GM19043 (cell line): ENCODE measurements around the gene KCNIP4.

Experiments used
- ATAC-seq: cut with Tn5 transposase; IDR thresholded peaks from one replicate; pipeline ENCODE4 v1.9.1; 2021; ENCODE audit warnings: low read depth; ENCODE audit not compliant: unreplicated experiment

The KCNIP4 gene

DNA sequence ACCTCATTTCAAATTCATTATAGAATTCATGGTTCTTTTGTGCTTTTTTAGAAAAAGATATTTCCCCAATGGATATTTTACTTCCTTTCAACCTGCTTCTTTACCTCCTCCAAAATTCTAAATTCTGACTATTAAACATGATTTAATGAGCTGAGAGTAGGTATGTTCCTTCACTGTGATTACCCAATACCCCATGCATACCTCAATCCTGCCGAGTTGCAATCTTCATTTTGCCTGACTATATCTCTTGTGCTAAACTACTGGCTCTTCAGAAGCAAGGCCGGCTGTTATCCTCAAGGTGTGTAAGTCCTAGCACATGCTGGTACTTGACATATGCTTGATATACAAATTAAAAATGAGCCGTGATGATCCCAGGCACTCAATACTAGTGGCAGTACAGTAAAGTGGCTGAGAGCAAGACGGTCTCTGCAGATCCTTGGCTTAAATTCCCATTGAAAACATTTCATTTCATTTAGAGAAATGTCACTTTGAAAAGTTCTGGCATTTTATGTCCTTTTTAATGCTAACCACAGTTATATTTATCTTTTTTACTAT, 320.4 kb downstream of the KCNIP4 start:
- ATAC-seq = no peak

DNA sequence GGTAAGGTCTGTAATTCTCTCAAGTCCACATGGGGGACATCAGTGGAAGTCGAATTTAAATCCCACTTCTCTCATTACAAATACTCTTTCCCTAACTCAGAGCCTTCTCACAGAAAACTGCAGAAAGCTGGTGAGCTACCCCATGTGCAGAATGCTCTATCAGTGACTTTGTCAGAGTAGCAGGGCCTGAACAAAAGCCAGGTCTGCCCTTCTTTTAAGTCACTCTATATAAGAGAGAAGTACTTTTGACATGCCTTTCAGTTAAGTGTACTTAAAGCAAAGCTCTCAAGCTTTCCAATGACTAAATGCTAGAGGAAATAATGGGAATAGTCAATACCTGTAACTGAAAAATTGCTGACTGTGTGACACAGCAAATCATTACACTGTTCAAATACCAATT, 323.1 kb downstream of the KCNIP4 start:
- ATAC-seq = no peak

DNA sequence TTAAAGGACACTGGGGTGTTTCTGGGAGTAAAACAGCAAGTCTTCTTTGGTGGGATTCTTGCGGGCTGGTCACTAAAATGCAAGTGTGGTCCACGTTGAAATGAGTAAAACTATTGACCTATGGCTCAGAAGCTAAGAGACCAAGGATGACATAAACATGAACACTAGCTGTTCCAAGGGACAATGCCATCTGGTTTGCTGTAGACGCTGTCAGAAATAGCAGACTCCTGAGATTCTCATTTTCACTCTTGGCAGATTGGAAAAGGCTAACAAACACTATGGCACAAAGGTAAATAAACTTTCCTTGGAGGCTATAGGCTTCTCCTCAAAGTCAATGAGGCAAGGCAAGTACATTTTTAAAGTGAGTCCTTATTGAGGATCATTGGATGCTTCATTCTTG, 343.6 kb downstream of the KCNIP4 start:
- ATAC-seq = no peak

DNA sequence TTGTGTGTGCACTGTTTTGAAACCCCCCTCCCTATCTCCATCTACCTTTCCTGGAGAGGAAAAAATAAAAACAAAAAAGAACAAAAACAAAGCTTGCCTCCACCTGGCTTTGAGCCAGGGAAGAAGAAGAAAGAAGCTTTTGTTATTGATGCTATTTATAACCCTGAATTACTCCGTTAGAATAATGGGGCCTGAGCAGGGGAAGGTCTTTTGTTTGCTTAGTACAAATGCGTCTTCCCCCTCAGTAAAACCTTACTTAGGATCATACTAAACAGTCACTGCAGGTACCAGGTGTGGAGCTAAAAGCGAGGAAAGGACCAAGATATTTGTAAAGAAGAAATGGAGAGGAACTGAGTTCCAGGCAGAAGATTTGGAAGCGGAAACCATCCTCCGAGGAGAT, 352.1 kb downstream of the KCNIP4 start:
- no peak for ATAC-seq

DNA sequence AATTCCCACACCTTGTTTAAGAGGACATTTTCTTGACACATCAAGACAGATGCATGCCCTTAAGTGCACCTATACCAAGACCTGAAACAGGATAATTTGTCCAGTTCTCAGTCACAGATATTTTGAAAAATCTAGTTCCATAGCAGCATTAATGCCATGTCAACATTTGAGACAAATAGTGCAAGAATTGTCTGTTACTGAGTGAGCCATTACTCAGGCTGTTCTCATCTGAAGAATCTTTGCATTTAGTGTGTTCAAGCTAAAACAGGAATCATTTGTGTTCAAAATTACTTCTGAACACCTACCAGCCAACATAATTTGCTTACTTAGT, 354.9 kb downstream of the KCNIP4 start:
- ATAC-seq = no peak

DNA sequence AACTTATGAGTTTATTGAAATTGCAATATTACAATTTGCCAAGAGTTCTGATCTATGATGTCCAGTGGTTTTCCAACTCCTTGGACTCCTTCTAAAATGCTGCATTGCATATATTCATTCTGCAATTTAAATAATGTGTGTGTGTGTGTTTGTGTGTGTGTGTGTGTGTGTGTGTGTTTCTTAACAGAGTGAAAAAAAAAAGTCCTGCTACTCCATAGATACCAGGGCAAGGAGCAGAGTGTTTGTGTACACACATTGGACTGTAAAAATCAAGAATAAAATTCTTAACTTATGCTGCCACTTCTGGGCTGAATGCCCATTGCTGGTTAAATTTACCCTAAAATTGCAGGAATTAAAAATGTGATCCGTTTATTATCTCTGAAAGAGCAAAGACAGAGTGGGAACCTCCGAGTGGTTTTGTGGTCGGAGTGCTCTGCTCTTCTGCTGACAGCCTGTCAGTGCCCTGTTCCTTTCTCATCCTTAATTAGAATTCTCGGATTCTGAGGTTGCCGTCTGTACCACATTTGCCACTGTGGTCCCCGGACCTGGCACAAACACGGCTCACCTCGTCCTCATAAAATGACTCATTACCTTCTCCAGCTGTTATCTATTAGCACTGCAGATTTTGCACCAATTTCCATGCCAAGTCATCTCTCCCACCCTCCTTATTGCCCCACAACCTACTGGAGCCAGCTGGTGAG, 355.5 kb downstream of the KCNIP4 start:
- no peak for ATAC-seq

DNA sequence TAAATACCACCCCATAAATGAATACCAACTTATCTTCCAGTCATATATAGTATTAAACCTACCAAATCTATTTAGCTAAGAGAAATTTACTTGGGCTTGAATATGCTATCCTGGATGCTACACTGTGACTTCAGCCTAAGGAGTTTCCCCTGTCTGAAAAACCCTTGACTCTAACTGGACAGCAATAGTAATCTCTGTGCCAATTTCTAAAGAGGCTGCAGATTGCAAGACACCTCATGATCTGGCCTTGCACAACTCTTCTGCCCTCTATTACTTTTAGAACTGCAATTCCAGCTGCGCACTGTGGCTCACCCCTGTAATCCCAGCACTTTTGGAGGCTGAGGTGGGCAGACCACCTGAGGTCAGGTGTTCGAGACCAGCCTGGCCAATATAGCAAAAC, 371.5 kb downstream of the KCNIP4 start:
- no peak for ATAC-seq

DNA sequence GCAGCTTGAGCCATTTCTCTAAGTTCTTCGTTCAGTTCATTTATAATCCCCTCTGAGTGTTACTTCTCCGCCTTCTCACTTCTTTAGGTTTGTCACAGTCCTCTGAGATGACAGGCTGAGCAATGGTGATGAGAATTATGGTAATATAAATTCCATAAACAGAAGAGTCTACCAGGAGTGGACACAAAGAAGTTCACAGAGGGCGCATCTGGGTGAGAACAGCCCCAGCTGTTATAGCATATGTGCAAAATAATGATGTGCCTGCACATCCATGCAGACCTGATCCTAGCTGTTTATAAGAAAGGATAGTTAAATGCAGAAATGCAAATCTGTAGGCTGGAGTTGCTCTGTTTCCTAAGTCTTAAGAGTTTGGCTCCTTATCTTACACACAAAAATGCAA, 377.5 kb downstream of the KCNIP4 start:
- ATAC-seq = no peak

DNA sequence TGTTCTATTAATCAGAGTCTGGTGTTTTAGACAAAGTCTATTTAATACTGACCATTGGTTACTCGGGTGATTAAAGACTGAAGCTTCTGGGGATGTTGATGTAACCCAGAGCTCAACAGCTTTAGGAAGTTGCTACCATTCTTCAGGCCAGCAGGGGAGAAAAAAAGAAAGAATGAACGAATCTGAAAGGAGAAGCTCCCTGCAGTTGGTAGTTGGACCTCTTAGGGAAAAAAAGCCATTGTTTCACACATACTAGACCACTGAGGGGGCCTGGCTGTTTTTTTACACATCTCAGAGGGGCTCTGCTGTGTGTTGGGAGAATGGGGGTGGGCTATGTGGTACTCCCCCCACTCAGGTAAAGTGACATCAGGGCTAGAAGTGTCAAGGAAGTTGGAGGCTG, 378.9 kb downstream of the KCNIP4 start:
- ATAC-seq = no peak

DNA sequence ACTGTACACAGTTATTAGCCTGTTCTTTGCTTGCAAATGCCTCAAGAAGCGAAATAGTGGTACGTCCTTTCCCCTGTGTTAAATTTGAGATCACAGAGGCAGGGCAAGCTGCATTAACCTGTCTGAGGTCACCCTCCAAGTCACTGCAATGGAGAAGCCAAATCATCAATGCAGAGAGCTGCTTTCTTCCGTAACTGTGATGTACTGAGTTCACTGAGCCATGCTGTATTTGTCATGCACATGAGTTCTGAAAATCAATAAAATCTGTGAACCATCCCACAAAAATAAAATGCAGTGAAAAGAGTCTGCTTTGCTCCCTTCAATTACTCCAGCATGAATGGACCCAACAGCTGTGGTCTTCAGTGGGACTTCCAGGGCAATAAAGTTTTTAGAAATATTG, 393.5 kb downstream of the KCNIP4 start:
- no peak for ATAC-seq

DNA sequence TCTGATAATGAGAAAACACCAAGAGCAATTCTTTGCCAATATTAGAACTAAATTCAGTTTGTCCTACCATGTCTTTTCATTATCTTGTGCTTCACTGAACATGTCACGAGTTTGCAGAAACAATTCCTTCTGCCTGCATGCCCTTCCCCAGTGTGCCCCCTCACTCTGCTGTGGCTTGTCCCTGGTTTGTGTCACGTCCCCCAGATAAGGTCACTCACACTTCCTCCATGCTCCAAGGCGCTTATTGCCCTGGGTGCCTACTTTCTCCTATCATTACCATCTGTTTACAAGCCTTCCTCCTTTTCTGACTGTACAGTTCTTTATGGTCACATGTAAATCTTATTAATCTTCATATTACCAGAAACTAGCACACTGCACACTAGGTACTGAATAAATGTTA, 394.1 kb downstream of the KCNIP4 start:
- no peak for ATAC-seq

DNA sequence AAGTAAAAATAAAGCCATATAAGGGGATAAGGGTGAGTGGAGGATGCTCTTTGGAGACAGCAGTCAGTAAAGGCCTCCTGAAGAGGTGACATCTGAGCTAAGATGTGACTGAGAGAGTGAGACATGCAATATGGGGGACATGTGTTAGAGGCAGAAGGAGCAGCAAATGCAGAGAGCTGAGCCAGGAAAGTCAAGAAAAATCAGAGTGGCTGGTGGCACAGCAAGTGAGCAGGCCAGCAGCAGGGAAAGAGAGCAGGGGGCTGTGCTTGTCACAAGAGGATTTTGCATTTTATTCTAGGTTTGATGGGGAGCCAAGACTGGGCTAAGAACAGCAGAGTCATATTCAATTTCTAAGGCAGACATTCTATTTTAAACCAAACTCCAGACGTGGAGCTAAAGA, 394.5 kb downstream of the KCNIP4 start:
- ATAC-seq = no peak

DNA sequence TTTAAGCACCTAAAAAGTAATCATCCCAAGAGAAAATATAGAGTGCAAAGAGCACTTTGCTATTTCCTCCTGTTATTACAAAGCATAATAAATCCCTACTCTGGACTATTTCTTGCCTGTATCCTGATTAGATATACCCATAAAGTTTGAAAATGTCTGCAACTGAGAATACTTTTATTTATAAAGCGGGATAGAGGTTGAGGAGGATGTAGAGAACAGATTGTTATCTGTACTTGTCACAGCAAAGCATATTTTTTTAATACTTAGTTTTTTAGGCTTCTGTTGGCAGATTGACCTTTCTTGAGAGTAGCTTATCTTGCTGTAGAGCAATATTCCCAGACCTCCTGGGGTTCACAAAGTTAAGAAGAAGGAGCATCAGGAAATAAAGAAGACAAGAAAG, 396.1 kb downstream of the KCNIP4 start:
- no peak for ATAC-seq

DNA sequence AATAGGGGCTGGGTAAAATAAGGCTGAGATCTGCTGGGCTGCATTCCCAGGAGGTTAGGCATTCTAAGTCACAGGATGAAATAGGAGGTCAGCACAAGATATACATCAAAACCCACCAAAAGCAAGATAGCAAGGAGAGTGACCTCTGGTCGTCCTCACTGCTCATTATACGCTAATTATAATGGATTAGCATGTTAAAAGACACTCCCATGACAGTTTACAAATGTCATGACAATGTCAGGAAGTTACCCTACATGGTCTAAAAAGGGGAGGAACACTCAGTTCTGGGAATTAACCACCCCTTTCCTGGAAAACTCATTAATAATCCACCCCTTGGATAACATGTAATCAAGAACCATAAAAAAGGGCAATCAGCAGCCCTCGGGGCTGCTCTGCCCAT, 403.6 kb downstream of the KCNIP4 start:
- no peak for ATAC-seq

DNA sequence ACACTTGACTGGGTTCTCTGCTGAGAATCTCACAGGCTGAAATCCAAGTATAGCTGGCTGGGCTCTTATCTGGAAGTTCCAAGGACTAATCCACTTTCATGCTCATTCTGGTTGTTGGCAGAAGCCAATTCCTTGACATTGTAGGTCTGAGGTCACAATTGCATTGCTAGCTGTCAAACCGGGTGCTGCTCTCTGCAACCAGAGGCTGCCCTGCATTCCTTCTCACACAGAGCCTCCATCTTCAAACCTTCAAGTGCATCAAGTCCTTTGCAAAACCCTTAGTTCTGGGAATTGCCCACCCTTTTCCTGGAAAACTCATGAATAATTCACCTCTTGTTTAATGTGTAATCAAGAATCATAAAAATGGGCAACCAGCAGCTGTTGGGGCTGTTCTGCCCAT, 404.2 kb downstream of the KCNIP4 start:
- ATAC-seq = no peak

DNA sequence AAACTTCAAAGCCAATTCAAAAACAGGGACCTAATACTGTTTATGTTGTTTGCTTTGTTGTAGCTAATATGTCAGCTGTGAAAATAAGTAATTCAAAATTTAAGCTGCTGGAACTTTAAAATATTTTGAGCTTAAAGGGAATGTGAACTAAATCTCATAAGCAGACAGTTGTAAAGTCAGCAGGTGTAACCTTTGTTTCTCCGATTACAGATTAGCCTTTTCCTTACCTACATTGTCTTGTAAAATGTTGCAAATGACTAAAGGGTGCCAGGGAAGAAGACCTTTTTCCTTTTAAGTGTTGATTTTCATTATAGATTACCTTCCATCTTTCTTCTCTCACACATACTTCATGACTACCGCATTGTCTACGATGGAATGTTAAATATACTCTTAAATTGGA, 405.1 kb downstream of the KCNIP4 start:
- no peak for ATAC-seq

DNA sequence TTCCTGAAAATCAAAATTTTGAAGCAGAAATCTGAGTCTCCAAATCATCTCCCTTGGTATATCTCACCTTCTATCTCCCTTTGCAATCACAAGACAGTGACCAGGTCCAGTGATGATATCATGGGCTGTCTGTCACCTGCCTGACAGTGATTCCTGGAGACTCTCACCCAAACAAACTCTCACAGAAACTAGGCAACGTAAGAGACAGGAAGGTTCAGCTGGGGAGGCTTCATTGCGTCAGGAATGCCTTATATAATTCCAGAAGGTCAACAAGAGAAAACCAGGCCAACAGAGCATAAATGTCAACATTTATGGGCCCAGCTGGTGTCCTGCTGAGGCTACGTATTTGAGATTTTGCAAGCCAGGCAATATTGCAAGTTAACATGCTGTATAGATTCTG, 412.7 kb downstream of the KCNIP4 start:
- no peak for ATAC-seq

DNA sequence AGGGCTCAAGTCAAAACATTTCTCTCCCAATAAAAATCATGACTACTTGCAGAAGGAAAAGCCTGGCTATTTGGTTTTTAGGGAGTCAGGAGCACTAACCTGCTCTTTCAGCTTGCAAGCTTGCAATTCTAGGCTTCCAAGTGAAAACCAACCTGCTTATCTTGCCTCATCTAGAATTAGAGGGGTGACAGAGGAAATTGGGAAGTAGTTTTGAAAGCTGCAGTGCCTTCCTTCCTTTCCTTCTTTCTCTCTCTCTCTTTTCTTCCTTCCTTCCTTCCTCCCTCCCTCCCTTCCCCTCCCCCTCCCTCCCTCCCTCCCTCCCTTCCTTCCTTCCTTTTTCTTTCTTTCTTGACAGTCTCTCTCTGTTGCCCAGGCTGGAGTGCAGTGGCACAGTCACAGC, 417.5 kb downstream of the KCNIP4 start:
- no peak for ATAC-seq

DNA sequence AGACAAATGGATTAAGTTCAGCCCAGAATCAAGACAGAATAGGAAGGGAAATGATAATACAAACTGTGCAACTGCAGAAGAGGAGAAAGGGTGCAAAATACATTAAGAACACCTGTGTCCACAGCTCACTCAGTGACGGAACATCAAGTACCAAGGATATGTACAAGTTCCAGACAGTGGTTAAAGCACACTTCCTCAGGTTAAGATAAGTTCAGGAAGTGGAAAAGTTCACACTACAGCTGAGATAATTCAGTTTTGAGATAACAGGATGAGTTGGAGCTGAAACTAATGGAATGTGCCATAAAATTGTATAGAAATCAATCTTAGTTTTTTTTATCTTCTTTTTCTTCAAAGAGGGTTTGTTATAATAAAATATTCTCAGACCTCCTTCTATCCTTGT, 419.4 kb downstream of the KCNIP4 start:
- ATAC-seq = no peak

DNA sequence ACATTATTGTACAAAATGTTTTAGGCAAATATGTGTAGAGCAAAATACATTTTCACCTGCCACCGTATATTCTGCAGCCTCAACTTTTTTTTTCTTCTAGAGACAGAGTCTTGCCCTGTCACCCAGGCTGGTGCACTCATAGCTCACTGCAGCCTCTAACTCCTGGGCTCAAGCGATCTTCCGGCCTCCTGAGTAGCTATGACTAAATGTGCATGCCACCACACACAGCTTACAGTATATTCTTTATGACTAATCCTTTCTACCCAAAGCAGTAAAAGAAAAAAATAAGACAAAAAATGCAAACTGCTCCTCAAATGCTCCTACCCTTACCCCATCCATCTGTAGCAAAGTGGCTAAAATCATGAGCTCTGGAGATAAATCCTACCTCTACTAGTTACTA, 426.3 kb downstream of the KCNIP4 start:
- ATAC-seq = no peak

DNA sequence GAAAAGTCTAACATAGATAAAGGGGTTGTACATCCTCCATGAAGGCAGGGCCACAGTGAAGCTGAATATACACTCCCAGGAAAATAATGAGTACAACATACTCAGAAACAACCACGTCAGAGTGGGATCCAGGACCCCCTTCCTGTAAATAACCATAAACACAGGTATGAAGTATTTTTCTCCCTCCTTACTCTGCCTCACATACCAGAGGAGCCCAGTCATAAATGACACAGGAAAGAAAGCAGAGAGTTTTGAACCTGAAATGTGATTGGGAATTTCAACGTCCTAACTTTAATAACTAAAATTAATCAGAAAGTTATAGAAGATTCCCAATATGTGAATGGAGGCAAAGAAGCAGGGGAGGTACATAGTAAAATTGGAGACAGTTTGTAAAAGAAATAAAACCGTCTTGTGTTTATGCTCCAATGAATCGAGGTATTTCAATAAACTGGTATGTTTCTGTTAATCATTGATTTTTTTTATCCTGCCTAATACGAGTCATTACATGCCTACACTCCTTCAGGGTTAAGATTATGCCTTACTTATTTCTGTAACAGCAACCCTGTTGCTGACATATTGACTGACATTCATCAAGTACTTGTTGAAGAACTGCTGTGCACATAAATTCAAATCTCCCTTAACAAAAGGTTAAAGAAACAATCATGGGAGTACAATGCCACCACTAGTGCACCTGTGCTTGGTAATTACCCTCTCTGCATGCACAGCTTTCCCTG, 431.3 kb downstream of the KCNIP4 start:
- no peak for ATAC-seq

DNA sequence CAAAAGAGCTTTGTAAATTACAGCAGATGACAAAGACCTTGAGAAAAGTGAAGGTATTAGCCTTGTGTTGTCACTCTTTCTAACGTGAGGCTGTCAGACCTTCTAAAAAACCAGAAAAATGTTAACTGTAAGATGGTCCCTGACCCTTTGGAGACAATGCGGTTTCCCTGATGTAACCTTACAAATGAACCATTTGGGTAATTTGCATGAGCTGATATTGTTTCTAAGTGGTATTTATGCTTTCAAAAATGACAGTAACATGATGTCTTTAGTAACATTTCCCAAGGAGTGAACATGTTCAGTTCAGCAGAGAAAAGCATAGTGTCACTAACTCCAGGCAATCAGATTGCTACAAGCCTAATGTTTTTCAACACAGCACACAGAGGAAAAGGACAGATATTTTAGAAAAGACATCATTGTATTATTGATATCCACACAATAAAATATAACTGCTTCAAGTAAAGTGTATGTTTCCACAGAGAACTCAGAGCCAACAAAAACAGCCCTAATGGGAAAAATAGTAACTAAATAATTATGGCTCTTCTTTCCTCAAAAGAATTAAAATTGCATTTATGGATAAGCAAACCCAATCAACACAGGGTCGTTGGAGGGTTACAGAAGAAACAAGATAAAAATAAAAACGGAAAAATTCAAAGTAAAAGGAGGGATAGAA, 434.4 kb downstream of the KCNIP4 start:
- no peak for ATAC-seq
